GM19397 (cell line): ENCODE results near the gene ACVR2B.

Experiments
- ATAC-seq: cut with Tn5 transposase; IDR thresholded peaks from one replicate; pipeline ENCODE4 v1.9.1; 2021; ENCODE audit warnings: mild to moderate bottlenecking, moderate library complexity; ENCODE audit not compliant: unreplicated experiment

ACVR2B gene

DNA sequence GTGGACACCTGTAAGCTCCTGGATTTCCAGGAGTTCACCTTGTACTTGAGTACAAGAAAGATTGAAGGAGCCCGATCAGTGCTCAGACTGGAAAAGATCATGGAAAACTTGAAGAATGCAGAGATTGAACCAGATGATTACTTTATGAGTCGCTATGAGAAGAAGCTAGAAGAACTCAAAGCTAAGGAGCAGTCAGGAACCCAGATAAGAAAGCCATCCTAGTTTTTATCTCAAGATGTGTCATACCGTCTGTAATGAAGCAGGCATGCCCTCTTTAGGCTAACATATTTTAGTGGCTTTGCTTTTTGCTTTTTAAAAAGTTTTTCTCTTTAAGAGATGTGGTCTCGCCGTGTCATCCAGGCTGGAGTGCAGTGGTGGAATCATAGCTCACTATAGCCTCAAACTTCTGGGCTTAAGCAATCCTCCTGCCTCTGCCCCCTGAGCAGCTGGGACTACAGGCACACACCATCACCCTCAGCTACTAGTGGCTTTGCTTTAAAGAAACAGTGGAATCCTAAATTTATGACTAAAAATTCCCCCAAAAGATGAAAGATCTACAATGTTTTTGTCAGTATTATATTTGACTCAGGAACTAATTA is 70.5 kb downstream of the ACVR2B start:
- ATAC-seq, result no peak

DNA sequence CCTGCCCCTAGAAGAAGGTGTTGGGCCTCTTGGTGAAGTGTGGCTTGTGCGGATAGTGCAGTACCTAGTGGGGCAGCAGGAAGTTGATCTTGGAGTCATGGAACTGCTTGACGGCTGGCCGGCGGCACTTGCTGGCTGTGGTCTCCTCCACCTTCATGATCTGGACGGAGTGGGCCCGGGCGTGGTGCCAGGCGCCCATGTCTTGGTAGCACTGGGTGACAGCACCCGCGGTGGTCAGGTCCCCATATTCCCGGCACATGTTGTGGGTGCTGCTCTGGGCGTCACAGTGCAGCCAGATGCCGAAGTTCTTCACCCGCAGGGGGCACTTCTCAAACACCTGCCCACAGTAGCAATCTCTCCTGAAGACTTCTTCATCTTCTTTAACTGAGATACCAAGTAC is 73.1 kb downstream of the ACVR2B start:
- ATAC-seq, result no peak

DNA sequence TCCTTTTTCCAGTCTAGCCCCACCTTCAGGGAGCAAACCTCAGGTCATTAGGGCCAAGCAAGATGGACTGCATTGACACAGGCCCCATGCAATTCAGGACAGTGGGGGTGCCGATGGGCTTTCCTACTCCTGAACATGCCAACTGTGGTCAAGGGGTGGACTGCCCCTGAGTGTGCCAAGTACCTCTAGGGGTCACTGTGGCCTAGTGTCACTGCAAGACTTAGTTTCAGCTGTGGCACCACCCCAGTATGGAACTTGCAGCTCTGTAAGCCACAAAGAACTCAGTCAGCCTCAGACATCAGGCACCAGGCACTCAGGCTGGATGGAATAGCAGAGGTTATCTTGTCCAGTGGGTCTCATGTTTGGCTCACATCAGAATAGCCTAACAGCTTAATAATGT is 74.8 kb downstream of the ACVR2B start:
- no peak for ATAC-seq

- no peak for ATAC-seq
Observed at GRCh38 chr3:38532529-38532928, 78.8 kb downstream of the ACVR2B start.

DNA sequence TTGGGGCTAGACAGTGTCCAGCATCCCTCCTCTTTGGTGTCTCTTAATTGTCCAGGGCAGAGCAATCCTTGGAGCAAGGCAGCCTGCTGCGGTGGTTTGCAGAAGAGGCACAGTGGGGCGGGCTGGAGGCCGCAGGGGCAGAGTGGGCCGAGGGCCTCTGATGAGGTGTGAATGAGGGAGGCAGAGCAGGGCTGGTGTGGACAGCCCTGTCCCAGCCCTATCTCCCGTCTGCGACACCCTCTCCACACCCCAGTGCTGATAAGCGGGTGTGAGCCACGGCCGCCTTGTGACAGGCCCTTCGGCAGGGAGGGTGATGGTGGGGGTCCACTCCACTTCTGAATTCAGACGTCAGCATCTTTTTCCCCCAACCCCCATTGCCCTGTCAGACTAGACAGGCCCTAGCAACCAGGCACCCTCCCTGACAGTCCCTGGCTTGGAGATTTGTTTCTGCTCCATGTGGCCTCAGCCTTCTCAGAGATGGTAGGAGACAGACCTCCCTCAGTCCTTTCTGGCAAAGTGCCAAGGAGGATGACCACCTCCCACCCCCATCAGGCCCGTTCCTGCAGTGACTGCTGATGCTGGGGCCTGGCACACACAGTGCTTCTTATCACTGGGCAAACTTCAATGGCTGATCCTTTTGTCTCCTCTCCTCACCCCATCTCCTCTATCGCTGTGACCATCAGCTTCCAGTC is 79.7 kb downstream of the ACVR2B start:
- ATAC-seq, result no peak

- no peak for ATAC-seq
Observed at GRCh38 chr3:38534180-38534579, 80.5 kb downstream of the ACVR2B start.

GRCh38 chr3:38534604-38535003 is 80.9 kb downstream of the ACVR2B start:
- ATAC-seq, result no peak

- no peak for ATAC-seq
Observed at GRCh38 chr3:38536671-38537070, 83.0 kb downstream of the ACVR2B start.

- no peak for ATAC-seq
Observed at GRCh38 chr3:38538773-38539353, 85.2 kb downstream of the ACVR2B start.

GRCh38 chr3:38541806-38542205 is 88.1 kb downstream of the ACVR2B start:
- no peak for ATAC-seq
